ENCODE results near the gene SLC38A4.

DNA sequence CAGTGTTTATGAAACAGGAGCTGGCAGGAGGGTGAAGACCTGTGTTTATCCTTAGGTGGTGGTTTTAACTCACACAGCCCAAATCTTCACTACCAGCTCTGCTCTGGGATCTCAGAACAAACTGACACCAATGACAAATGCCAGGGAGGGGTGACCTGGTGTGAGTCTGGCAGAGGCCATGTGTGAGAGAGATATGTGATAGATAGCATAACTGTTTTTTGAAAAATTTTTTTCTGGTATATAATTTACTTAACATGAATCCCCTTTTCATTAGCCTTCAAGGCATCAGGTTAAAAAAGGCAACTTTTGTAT lies 51.5 kb downstream of the SLC38A4 start:
- TF ChIP-seq SP1 (IDR thresholded peaks at IDR 0.05; ENCODE audit: low read depth, low read length), result no peak
- TF ChIP-seq EZH2 (IDR thresholded peaks at IDR 0.05; ENCODE audit: low read depth, low read length, severe bottlenecking), result no peak
- TF ChIP-seq ZNF274 (IDR thresholded peaks at IDR 0.05; ENCODE audit: borderline replicate concordance, extremely low read depth, low read length), result no peak
- TF ChIP-seq, protein P1, sequence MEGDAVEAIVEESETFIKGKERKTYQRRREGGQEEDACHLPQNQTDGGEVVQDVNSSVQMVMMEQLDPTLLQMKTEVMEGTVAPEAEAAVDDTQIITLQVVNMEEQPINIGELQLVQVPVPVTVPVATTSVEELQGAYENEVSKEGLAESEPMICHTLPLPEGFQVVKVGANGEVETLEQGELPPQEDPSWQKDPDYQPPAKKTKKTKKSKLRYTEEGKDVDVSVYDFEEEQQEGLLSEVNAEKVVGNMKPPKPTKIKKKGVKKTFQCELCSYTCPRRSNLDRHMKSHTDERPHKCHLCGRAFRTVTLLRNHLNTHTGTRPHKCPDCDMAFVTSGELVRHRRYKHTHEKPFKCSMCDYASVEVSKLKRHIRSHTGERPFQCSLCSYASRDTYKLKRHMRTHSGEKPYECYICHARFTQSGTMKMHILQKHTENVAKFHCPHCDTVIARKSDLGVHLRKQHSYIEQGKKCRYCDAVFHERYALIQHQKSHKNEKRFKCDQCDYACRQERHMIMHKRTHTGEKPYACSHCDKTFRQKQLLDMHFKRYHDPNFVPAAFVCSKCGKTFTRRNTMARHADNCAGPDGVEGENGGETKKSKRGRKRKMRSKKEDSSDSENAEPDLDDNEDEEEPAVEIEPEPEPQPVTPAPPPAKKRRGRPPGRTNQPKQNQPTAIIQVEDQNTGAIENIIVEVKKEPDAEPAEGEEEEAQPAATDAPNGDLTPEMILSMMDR (IDR thresholded peaks at IDR 0.05; ENCODE audit: control extremely low read depth in 1 of 3, insufficient read depth in 1 of 3, low read depth in 1 of 3, low read length in 3 of 3), result no peak
- TF ChIP-seq RFX5 (IDR thresholded peaks at IDR 0.05; ENCODE audit: borderline replicate concordance, low read depth, low read length), result no peak
- no peak for TF ChIP-seq EP300 (IDR thresholded peaks at IDR 0.05; ENCODE audit: borderline replicate concordance in 1 of 2, low read depth in 2 of 2, low read length in 2 of 2)
- TF ChIP-seq SAP30 (IDR thresholded peaks at IDR 0.05; ENCODE audit: insufficient read depth, insufficient replicate concordance, low read length), result no peak
- no peak for TF ChIP-seq POLR2AphosphoS5 (IDR thresholded peaks at IDR 0.05; ENCODE audit: low read depth, low read length)
- TF ChIP-seq POLR2A (IDR thresholded peaks at IDR 0.05; ENCODE audit: control extremely low read depth in 1 of 2, low read depth in 2 of 2, low read length in 2 of 2), result no peak
